ENCODE data around the gene WDFY4.

GRCh38 chr10:48974510-48975156 lies 290.0 kb downstream of the WDFY4 start:
- no peak for TF ChIP-seq CTCF (IDR thresholded peaks at IDR 0.05)
- TF ChIP-seq POLR2A (IDR thresholded peaks at IDR 0.05) = no peak
